HEK293 (cell line): ENCODE data around the gene SYNJ2.

Source experiments
- CTCF ChIA-PET: fragments of 350-600 bp; formaldehyde crosslinking; extraction: SDS; loops from one replicate; lab custom pipeline; 2021; ENCODE audit warnings: antibody characterized with exemption; lab: Yijun Ruan, JAX
- POLR2A ChIA-PET: fragments of 300-600 bp; formaldehyde crosslinking; extraction: SDS; loops from one replicate; lab custom pipeline; 2020; ENCODE audit warnings: antibody characterized with exemption, inconsistent platforms; lab: Yijun Ruan, JAX
- H3K27ac ChIP-seq: fragments of 200-500 bp; sonication (Bioruptor generic); 2 replicates; pipeline ENCODE4 v1.5.1; 2014; ENCODE audit warnings: low read depth, low read length, control low read depth, inconsistent platforms; ENCODE audit errors: extremely low read depth
- H3K36me3 ChIP-seq, 2 experiments: fragments of 200-500 bp in 1 of 2; sonication (Bioruptor generic) in 1 of 2; 1 replicate in 1 of 2; 2 replicates in 1 of 2; pipeline ENCODE4 v1.5.1; 2014 to 2017; ENCODE audit warnings: inconsistent platforms in 2 of 2, low read length in 2 of 2; ENCODE audit not compliant: control insufficient read depth in 2 of 2, insufficient read depth in 1 of 2
- H3K4me1 ChIP-seq: fragments of 200-500 bp; sonication (Bioruptor generic); 2 replicates; pipeline ENCODE4 v1.5.1; 2014; ENCODE audit warnings: mild to moderate bottlenecking, low read length, inconsistent platforms; ENCODE audit not compliant: control insufficient read depth, insufficient read depth
- H3K4me3 ChIP-seq: 2 replicates; pipeline ENCODE4 v1.5.1; 2011; ENCODE audit warnings: low read depth, mild to moderate bottlenecking, control low read depth, low read length, moderate library complexity
- H3K9me3 ChIP-seq: fragments of 200-500 bp; sonication (Bioruptor generic); 2 replicates; pipeline ENCODE4 v1.5.1; 2014; ENCODE audit warnings: low read depth, low read length, inconsistent platforms; ENCODE audit not compliant: control insufficient read depth, insufficient read depth
- MYNN ChIP-seq: fragments of 450-650 bp; formaldehyde crosslinking; IDR thresholded peaks from 2 replicates; pipeline ENCODE4 v1.5.1; 2016; ENCODE audit warnings: missing biosample characterization, missing genetic modification characterization, borderline replicate concordance
- PATZ1 ChIP-seq: fragments of 450-650 bp; formaldehyde crosslinking; IDR thresholded peaks from 2 replicates; pipeline ENCODE4 v1.5.1; 2016; ENCODE audit warnings: missing biosample characterization, missing genetic modification characterization
- REPIN1 ChIP-seq: fragments of 450-650 bp; formaldehyde crosslinking; IDR thresholded peaks from 2 replicates; pipeline ENCODE4 v1.5.1; 2017; ENCODE audit warnings: missing biosample characterization, missing genetic modification characterization, low read depth
- SP2 ChIP-seq: fragments of 450-650 bp; formaldehyde crosslinking; IDR thresholded peaks from 2 replicates; pipeline ENCODE4 v1.5.1; 2016; ENCODE audit warnings: missing biosample characterization, missing genetic modification characterization
- YY2 ChIP-seq: fragments of 450-650 bp; formaldehyde crosslinking; IDR thresholded peaks from 2 replicates; pipeline ENCODE4 v1.5.1; 2016; ENCODE audit warnings: missing biosample characterization, missing genetic modification characterization
- ZNF10 ChIP-seq: fragments of 450-650 bp; formaldehyde crosslinking; IDR thresholded peaks from 2 replicates; pipeline ENCODE4 v1.5.1; 2017; ENCODE audit warnings: missing biosample characterization, missing genetic modification characterization
- ZNF112 ChIP-seq: fragments of 450-650 bp; formaldehyde crosslinking; IDR thresholded peaks from 2 replicates; pipeline ENCODE4 v1.5.0; 2017; ENCODE audit warnings: missing biosample characterization, missing genetic modification characterization
- ZNF214 ChIP-seq: fragments of 450-650 bp; formaldehyde crosslinking; IDR thresholded peaks from 2 replicates; pipeline ENCODE4 v1.5.1; 2017; ENCODE audit warnings: missing biosample characterization, mild to moderate bottlenecking, missing genetic modification characterization, borderline replicate concordance
- ZNF274 ChIP-seq, 2 experiments: fragments of 200-500 bp in 1 of 2; fragments of 450-650 bp in 1 of 2; sonication (Bioruptor generic) in 1 of 2; formaldehyde crosslinking in 1 of 2; IDR thresholded peaks; 2 replicates each; pipeline versions ENCODE4 v1.5.1 to v1.6.1; 2014 to 2016; ENCODE audit warnings: borderline replicate concordance in 1 of 2, inconsistent platforms in 1 of 2, low read length in 1 of 2, missing biosample characterization in 1 of 2, missing genetic modification characterization in 1 of 2
- ZNF280D ChIP-seq: fragments of 450-650 bp; formaldehyde crosslinking; IDR thresholded peaks from 2 replicates; pipeline ENCODE4 v1.5.1; 2016; ENCODE audit warnings: missing biosample characterization, missing genetic modification characterization
- ZNF37A ChIP-seq: fragments of 450-650 bp; IDR thresholded peaks from 2 replicates; pipeline ENCODE4 v1.5.1; 2018; ENCODE audit warnings: missing biosample characterization, missing genetic modification characterization
- ZNF510 ChIP-seq: fragments of 450-650 bp; formaldehyde crosslinking; IDR thresholded peaks from 2 replicates; pipeline ENCODE4 v1.5.1; 2018; ENCODE audit warnings: mild to moderate bottlenecking, missing genetic modification characterization, missing biosample characterization; ENCODE audit not compliant: insufficient replicate concordance
- ZNF639 ChIP-seq: fragments of 450-650 bp; formaldehyde crosslinking; IDR thresholded peaks from 2 replicates; pipeline ENCODE4 v1.5.1; 2016; ENCODE audit warnings: missing biosample characterization, missing genetic modification characterization
- ZNF677 ChIP-seq: fragments of 450-650 bp; IDR thresholded peaks from 2 replicates; pipeline ENCODE4 v1.5.0; 2018; ENCODE audit warnings: missing biosample characterization, mild to moderate bottlenecking, missing genetic modification characterization, moderate library complexity
- ZNF701 ChIP-seq: fragments of 450-650 bp; formaldehyde crosslinking; IDR thresholded peaks from 2 replicates; pipeline ENCODE4 v1.5.1; 2016; ENCODE audit warnings: missing biosample characterization, missing genetic modification characterization
- ZNF76 ChIP-seq: fragments of 450-650 bp; formaldehyde crosslinking; IDR thresholded peaks from 2 replicates; pipeline ENCODE4; 2016; ENCODE audit warnings: low read depth, missing biosample characterization, missing genetic modification characterization, borderline replicate concordance
- ZNF830 ChIP-seq: fragments of 450-650 bp; IDR thresholded peaks from 2 replicates; pipeline ENCODE4 v1.5.0; 2018; ENCODE audit warnings: missing biosample characterization, missing genetic modification characterization, low read depth, mild to moderate bottlenecking, moderate library complexity
- ZSCAN18 ChIP-seq: fragments of 450-650 bp; formaldehyde crosslinking; IDR thresholded peaks from 2 replicates; pipeline ENCODE4 v1.5.1; 2016; ENCODE audit warnings: missing biosample characterization, missing genetic modification characterization
- ZSCAN30 ChIP-seq: fragments of 450-650 bp; IDR thresholded peaks from 2 replicates; pipeline ENCODE4 v1.5.1; 2018; ENCODE audit warnings: missing biosample characterization, mild to moderate bottlenecking, missing genetic modification characterization, moderate library complexity

The SYNJ2 gene

GRCh38 chr6:157942351-157942750, 39.3 kb upstream of the SYNJ2 start (continued):
- no peak for TF ChIP-seq PATZ1 (tag by site-specific recombination)

- peaks cover 6 to 70% of the 10 kb centered on the region in 2 experiments; a peak in 2 of 3 replicates for H3K36me3 ChIP-seq
- no peak overlapping the region for H3K27ac ChIP-seq
- H3K9me3 ChIP-seq, result no peaks in the 10 kb centered on the region
- ChIA-PET POLR2A (no interaction called here), CTCF (no interaction called here)
- no peaks in the 10 kb centered on the region for H3K4me1 ChIP-seq
- no peak for TF ChIP-seq ZNF10
- TF ChIP-seq ZNF830, result no peak
- TF ChIP-seq MYNN (tag by site-specific recombination), result no peak
- no peak for TF ChIP-seq REPIN1 (tag by site-specific recombination)
- TF ChIP-seq ZNF510, result no peak
- no peak for TF ChIP-seq ZSCAN30 (tag by site-specific recombination)
- no peak for TF ChIP-seq ZNF112
- TF ChIP-seq ZNF701, result no peak
- no peak for TF ChIP-seq ZNF214
- no peak for TF ChIP-seq ZNF274 (IDR thresholded peaks at IDR 0.05; ENCODE audit: low read length)
- TF ChIP-seq ZNF274 (tag by site-specific recombination; IDR thresholded peaks at IDR 0.05; ENCODE audit: borderline replicate concordance), result no peak
- no peak for TF ChIP-seq ZNF37A
- TF ChIP-seq ZNF280D (tag by site-specific recombination), result no peak
- no peak for TF ChIP-seq SP2 (tag by site-specific recombination)
- TF ChIP-seq ZNF639 (tag by site-specific recombination), result no peak
- TF ChIP-seq ZNF677 (tag by site-specific recombination), result no peak
- TF ChIP-seq ZNF76 (tag by site-specific recombination), result no peak
- no peak for TF ChIP-seq YY2 (tag by site-specific recombination)
- TF ChIP-seq ZSCAN18, result no peak
- H3K4me3 ChIP-seq, result no peak overlapping the region
Observed at GRCh38 chr6:157943249-157943963, 38.3 kb upstream of the SYNJ2 start.
